CD4-positive, alpha-beta memory T cell (primary cell): Measurements from ENCODE around the gene KRTAP2-3. TPM values are rescaled to one million over a fixed set of nuclear protein-coding genes. Genes with fewer than 3 reads are reported as not detected.
"Not testable (repeated sequence)": the region's sequence is repeated elsewhere in the genome, so short reads cannot be mapped to it uniquely, and the experiment has no call there.

Source experiments
- CTCF ChIA-PET: fragments of 350-600 bp; sonication (Branson Sonifier 250); formaldehyde crosslinking; loops from one replicate; lab custom pipeline; 2021; ENCODE audit warnings: inconsistent platforms; ENCODE audit not compliant: partially characterized antibody; lab: Charles Lee
- POLR2A ChIA-PET: fragments of 350-600 bp; sonication (Branson Sonifier 250); formaldehyde crosslinking; loops from one replicate; lab custom pipeline; 2021; ENCODE audit not compliant: partially characterized antibody; lab: Charles Lee
- DNase-seq, 5 donors: peaks; one replicate each; pipeline versions ENCODE4 v3.0.0 to v3.0.0-alpha.2; 2020 to 2022; ENCODE audit warnings: mixed read lengths in 1 of 5
- H3K27ac ChIP-seq: one replicate; pipeline ENCODE4 v1.7.0; 2013; ENCODE audit warnings: low read depth, low read length
- H3K27me3 ChIP-seq: 2 replicates; pipeline ENCODE4 v1.7.0; 2013; ENCODE audit warnings: mild to moderate bottlenecking, low read length, moderate library complexity; ENCODE audit not compliant: insufficient read depth
- H3K36me3 ChIP-seq: 2 replicates; pipeline ENCODE4 v1.7.0; 2013; ENCODE audit warnings: mild to moderate bottlenecking, low read length, moderate library complexity; ENCODE audit not compliant: insufficient read depth
- H3K4me1 ChIP-seq: 2 replicates; pipeline ENCODE4 v1.7.0; 2013; ENCODE audit warnings: mild to moderate bottlenecking, low read length, moderate library complexity; ENCODE audit not compliant: insufficient read depth
- H3K4me3 ChIP-seq, 2 donors: one replicate each; pipeline ENCODE4 v1.7.0; 2013; ENCODE audit warnings: low read length in 2 of 2, mild to moderate bottlenecking in 1 of 2
- H3K9me3 ChIP-seq, 2 donors: one replicate each; pipeline ENCODE4 v1.7.0; 2013; ENCODE audit warnings: low read length in 2 of 2, control low read depth in 1 of 2; ENCODE audit not compliant: control insufficient read depth in 1 of 2
- H3K27ac Mint-ChIP-seq, 7 donors: one replicate each; pipeline ENCODE4 v1.8.0; 2020 to 2021; ENCODE audit warnings: mixed read lengths in 7 of 7, mild to moderate bottlenecking in 6 of 7, inconsistent platforms in 3 of 7, moderate library complexity in 3 of 7
- H3K27me3 Mint-ChIP-seq, 2 donors: one replicate each; pipeline ENCODE4 v1.8.0; 2020 to 2021; ENCODE audit warnings: mixed read lengths in 2 of 2
- H3K36me3 Mint-ChIP-seq, 2 donors: one replicate each; pipeline ENCODE4 v1.8.0; 2020 to 2021; ENCODE audit warnings: mixed read lengths in 2 of 2, inconsistent platforms in 1 of 2, mild to moderate bottlenecking in 1 of 2
- H3K4me1 Mint-ChIP-seq, 4 donors: one replicate each; pipeline ENCODE4 v1.8.0; 2020 to 2021; ENCODE audit warnings: mixed read lengths in 4 of 4, mild to moderate bottlenecking in 1 of 4
- H3K4me3 Mint-ChIP-seq, 8 donors: one replicate each; pipeline ENCODE4 v1.8.0; 2020 to 2021; ENCODE audit warnings: mixed read lengths in 8 of 8, mild to moderate bottlenecking in 7 of 8, moderate library complexity in 6 of 8, inconsistent platforms in 3 of 8
- H3K9me3 Mint-ChIP-seq, 8 donors: one replicate each; pipeline ENCODE4 v1.8.0; 2020 to 2021; ENCODE audit warnings: mixed read lengths in 8 of 8, mild to moderate bottlenecking in 5 of 8, inconsistent platforms in 3 of 8, moderate library complexity in 1 of 8
- intact Hi-C: fragments of 100-400 bp; cut with micrococcal nuclease; formaldehyde crosslinking; loops from one replicate; pipeline ENCODE4 v1.15.1; 2023
- polyA plus RNA-seq, 2 donors: library from polyadenylated mRNA; unstranded; fragments of 300-500 nt; fragmentation: Illumina TruSeq; gene quantifications; one replicate each; pipeline ENCODE4 v1.2.3, GENCODE V29; 2021
- total RNA-seq, 2 experiments: library from RNA; stranded (reverse); gene quantifications; one replicate each; pipeline ENCODE4 v1.2.3, GENCODE V29; 2021

Gene KRTAP2-3
- total and polyA plus RNA-seq, 4 experiments from 2014 or later: not detected

DNA sequence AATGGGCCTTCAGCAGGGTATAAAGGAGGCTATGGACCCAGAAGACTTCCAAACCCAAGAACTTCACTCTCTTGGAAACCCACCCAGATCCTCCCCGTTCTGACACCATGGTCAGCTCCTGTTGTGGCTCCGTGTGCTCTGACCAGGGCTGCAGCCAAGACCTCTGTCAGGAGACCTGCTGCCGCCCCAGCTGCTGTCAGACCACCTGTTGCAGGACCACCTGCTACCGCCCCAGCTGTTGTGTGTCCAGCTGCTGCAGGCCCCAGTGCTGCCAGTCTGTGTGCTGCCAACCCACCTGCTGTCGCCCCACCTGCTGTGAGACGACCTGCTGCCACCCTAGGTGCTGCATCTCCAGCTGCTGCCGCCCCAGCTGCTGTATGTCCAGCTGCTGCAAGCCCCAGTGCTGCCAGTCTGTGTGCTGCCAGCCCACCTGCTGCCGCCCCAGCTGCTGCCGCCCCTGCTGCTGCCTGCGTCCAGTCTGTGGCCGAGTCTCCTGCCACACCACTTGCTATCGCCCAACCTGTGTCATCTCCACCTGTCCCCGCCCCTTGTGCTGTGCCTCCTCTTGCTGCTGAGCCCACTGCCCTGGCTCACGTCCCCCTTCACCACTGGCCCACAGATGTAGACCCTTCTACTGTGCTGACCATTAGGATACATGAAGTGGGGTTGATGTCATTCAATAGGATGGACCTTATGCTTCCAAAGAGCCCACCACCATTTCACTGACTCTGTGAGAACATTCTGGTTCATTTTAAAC is 24.4 kb upstream of the KRTAP2-3 start, which contains the start of gene KRTAP4-7:
Gene KRTAP4-7, plus strand, starts transcription at position 51 of the 757 bp plus-strand sequence. Its CDS starts 57 bp downstream, at position 108.
- CTCF ChIA-PET: interaction anchor here (1.0 kb wide), 1 partner anchor 564 kb away, joined by 4 read pairs; no protein-coding TSS in a partner anchor
- H3K4me1 Mint-ChIP-seq, DNase-seq, POLR2A ChIA-PET, intact Hi-C loops, H3K9me3 Mint-ChIP-seq, H3K36me3 ChIP-seq, H3K9me3 ChIP-seq, H3K36me3 Mint-ChIP-seq, H3K4me1 ChIP-seq, H3K4me3 Mint-ChIP-seq, H3K27me3 ChIP-seq, H3K27ac ChIP-seq, H3K4me3 ChIP-seq: not testable (repeated sequence)
- Mint-ChIP-seq H3K27ac (peak within 1 kb of the TSS in 1 of 7 donors; percentile 65), H3K27me3 (peaks cover 7 to 12% of the 10 kb centered on the region in 2 donors)

DNA sequence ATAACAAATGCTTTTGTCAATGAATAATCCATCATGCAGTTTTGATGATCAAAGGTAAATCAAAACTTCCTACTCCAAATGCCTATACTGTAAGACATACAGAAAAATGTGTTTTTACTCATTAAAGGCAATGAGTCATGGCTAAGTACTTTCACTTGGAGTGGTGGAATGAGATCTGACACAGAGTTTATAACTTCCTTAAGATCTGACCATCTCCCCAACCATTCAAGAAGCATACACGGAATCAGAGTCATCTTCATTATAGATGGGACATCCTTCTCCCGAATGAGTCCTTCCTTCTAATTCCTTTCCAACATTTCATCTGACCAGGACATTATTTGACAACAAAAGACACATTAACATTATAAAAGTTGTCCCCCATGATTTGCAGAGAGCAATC is 23.5 kb upstream of the KRTAP2-3 start:
- DNase-seq, H3K27ac Mint-ChIP-seq, H3K4me1 Mint-ChIP-seq, H3K27me3 ChIP-seq, H3K4me3 ChIP-seq, H3K9me3 Mint-ChIP-seq, H3K36me3 ChIP-seq, H3K36me3 Mint-ChIP-seq, H3K9me3 ChIP-seq, CTCF ChIA-PET, POLR2A ChIA-PET, H3K4me1 ChIP-seq, intact Hi-C loops, H3K27ac ChIP-seq, H3K4me3 Mint-ChIP-seq, H3K27me3 Mint-ChIP-seq: not testable (repeated sequence)

DNA sequence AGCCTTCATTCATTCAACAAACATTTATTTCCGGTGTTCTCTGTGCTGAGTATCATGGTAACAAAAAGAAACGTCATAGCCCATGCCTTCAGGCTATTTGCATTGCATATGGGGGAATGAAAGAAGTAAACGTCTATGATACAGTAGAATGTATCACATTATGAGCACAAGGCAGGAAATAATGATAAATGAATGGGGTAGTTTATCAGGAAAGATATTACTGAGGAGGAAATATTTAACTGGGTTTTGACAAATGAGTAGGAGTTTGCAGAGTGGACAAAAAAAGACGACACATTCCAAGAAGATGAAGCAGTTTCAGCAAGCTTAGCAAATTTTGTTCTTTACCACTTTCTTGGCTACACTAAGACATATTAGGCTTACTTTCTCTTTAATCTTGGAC is 22.7 kb upstream of the KRTAP2-3 start:
- POLR2A ChIA-PET: no interaction called here
- CTCF ChIA-PET: no interaction called here

DNA sequence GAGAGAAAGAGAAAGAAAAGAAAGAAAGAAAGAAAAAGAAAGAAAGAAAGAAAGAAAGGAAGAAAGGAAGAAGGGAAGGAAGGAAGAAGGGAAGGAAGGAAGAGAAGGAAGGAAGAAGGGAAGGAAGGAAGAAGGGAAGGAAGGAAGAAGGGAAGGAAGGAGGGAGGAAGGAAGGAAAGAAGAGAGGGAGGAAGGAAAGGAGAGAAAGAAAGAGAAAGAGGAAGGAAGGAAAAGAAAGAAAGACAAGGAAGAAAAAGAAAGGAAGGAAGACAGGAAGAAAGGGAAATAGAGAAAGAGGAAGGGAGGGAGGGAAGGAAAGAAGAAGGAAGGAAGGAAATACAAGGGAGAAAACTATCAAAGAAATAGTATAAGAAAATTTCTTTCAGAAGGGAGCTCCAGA is 16.9 kb upstream of the KRTAP2-3 start:
- Histone ChIP-seq H3K9me3 (no peaks in the 10 kb centered on the region), H3K4me1 (no peaks in the 10 kb centered on the region), H3K36me3 (no peaks in the 10 kb centered on the region), H3K27ac (no peak overlapping the region), H3K4me3 (no peak overlapping the region), H3K27me3 (peaks cover 3% of the 10 kb centered on the region)
- H3K4me3 Mint-ChIP-seq: no peak overlapping the region
- H3K4me1 Mint-ChIP-seq: no peaks in the 10 kb centered on the region
- DNase-seq: no peak
- peaks cover 0 to 3% (median 0%) of the 10 kb centered on the region in 8 donors for H3K9me3 Mint-ChIP-seq
- POLR2A ChIA-PET: no interaction called here
- CTCF ChIA-PET: interaction anchor here (1.2 kb wide), 1 partner anchor 246 kb away, joined by 4 read pairs; no protein-coding TSS in a partner anchor
- peaks cover 6 to 12% of the 10 kb centered on the region in 2 donors for H3K27me3 Mint-ChIP-seq
- no peaks in the 10 kb centered on the region for H3K36me3 Mint-ChIP-seq
- no peak overlapping the region for H3K27ac Mint-ChIP-seq
- intact Hi-C loops: no loop called here

More for the DNA sequence above, 22.7 kb upstream of the KRTAP2-3 start:
- Histone ChIP-seq H3K4me1 (no peaks in the 10 kb centered on the region), H3K9me3 (no peaks in the 10 kb centered on the region), H3K27ac (no peak overlapping the region), H3K27me3 (no peaks in the 10 kb centered on the region), H3K4me3 (no peak overlapping the region), H3K36me3 (no peaks in the 10 kb centered on the region)
- H3K27me3 Mint-ChIP-seq: peaks cover 7 to 10% of the 10 kb centered on the region in 2 donors
- H3K27ac Mint-ChIP-seq: no peak overlapping the region
- H3K9me3 Mint-ChIP-seq: peaks cover 0 to 2% (median 0%) of the 10 kb centered on the region in 8 donors
- no peak for DNase-seq
- no peak overlapping the region for H3K4me3 Mint-ChIP-seq
- no peaks in the 10 kb centered on the region for H3K36me3 Mint-ChIP-seq
- no peaks in the 10 kb centered on the region for H3K4me1 Mint-ChIP-seq
- intact Hi-C loops: no loop called here

DNA sequence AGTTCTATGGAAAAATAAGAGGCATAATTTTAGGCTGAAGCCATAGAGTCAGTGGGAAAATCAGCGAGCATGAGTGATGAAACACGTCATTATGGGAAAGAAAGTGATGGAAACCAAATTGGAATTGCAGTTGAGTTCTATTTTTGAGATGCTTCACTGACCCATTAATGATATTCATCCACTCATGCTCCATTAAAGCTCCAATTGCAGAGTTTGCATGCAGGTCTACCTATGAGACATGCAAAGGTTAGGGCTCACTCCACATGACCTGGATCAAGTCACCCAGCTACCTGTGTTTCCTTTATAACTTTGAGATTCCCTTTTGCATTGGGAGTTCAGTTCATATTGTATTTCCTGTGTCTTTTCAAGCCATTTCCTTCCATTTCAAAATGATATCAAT is 13.8 kb upstream of the KRTAP2-3 start:
- no peaks in the 10 kb centered on the region for H3K4me1 ChIP-seq
- Mint-ChIP-seq H3K36me3 (no peaks in the 10 kb centered on the region), H3K4me1 (no peaks in the 10 kb centered on the region), H3K27me3 (peaks cover 6 to 12% of the 10 kb centered on the region in 2 donors), H3K4me3 (no peak overlapping the region), H3K27ac (no peak overlapping the region), H3K9me3 (peaks cover 0 to 4% (median 0%) of the 10 kb centered on the region in 8 donors)
- ChIA-PET CTCF (no interaction called here), POLR2A (no interaction called here)
- no peak for DNase-seq
- no peaks in the 10 kb centered on the region for H3K9me3 ChIP-seq
- peaks cover 3% of the 10 kb centered on the region for H3K27me3 ChIP-seq
- no peaks in the 10 kb centered on the region for H3K36me3 ChIP-seq
- H3K4me3 ChIP-seq: no peak overlapping the region
- intact Hi-C loops: no loop called here
- no peak overlapping the region for H3K27ac ChIP-seq

DNA sequence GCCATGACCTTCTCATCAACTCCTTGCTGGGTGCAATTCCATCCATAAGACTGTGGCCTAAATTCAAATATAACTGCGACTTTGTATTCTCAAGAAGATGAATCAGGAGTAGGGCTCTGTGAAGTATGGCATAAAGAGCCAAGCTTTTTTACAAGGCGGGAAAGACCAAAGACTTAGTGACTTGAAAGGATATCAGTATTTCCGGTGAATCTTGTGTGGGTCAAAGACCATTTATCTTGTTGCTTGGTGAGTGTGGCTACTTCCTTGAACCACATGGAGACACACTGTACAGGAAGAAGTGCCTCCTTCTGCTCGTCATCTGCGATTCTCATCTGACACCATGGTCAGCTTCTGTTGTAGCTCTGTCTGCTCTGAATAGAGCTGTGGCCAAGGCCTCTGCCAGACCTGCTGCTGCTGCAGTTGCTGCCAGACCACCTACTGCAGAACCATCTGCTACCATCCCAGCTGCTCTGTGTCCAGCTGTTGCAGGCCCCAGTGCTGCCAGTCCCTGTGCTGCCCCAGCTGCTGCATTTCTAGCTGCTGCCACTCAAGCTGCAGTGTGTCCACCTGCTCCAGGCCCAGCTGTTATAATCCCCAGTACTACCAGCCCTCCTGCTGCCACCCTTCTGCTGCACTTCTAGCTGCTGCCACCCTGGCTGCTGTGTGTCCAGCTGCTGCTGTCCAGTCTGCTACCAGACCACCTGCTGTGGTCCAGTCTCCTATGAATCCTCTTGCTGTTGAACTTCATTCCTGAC is 11.9 kb upstream of the KRTAP2-3 start:
- intact Hi-C loops: no loop called here
- Histone ChIP-seq H3K27ac (no peak overlapping the region), H3K4me3 (no peak overlapping the region), H3K9me3 (no peaks in the 10 kb centered on the region), H3K4me1 (no peaks in the 10 kb centered on the region), H3K27me3 (peaks cover 3% of the 10 kb centered on the region), H3K36me3 (no peaks in the 10 kb centered on the region)
- POLR2A ChIA-PET: no interaction called here
- Mint-ChIP-seq H3K4me3 (no peak overlapping the region), H3K36me3 (no peaks in the 10 kb centered on the region), H3K27me3 (peaks cover 6 to 7% of the 10 kb centered on the region in 2 donors), H3K9me3 (peaks cover 0 to 4% (median 0%) of the 10 kb centered on the region in 8 donors), H3K27ac (no peak overlapping the region), H3K4me1 (no peaks in the 10 kb centered on the region)
- CTCF ChIA-PET: interaction anchor here (1.2 kb wide), 1 partner anchor 477 kb away, joined by 3 read pairs; no protein-coding TSS in a partner anchor
- no peak for DNase-seq

DNA sequence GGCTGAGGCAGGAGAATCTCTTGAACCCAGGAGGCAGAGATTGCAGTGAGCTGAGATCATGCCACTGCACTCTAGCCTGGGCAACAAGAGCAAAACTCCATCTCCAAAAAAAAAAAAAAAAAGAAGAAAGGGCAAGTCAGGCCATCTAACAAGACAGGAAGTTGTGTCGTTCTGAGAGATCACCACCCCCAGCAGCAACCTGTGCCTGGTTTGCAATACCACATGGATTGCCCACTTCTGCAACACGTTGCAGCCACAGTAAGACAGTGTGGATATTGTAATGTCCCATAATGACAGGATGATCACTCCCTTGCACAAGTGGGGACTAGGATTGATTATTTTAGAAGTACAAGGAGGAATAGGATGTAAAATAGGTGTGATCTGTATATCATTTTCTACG is 9.1 kb upstream of the KRTAP2-3 start:
- DNase-seq: no peak
- H3K4me3 ChIP-seq: no peak overlapping the region
- Mint-ChIP-seq H3K27me3 (peaks cover 4 to 7% of the 10 kb centered on the region in 2 donors), H3K4me3 (no peak overlapping the region), H3K4me1 (no peaks in the 10 kb centered on the region), H3K36me3 (no peaks in the 10 kb centered on the region), H3K9me3 (peaks cover 0 to 2% (median 0%) of the 10 kb centered on the region in 8 donors), H3K27ac (no peak overlapping the region)
- no peaks in the 10 kb centered on the region for H3K4me1 ChIP-seq
- intact Hi-C loops: no loop called here
- no peaks in the 10 kb centered on the region for H3K27me3 ChIP-seq
- ChIA-PET CTCF (no interaction called here), POLR2A (interaction anchor here (0.7 kb wide), 1 partner anchor 552 kb away, joined by 3 read pairs; no protein-coding TSS in a partner anchor)
- no peaks in the 10 kb centered on the region for H3K9me3 ChIP-seq
- H3K27ac ChIP-seq: no peak overlapping the region
- no peaks in the 10 kb centered on the region for H3K36me3 ChIP-seq
